Heart left ventricle (tissue), 13 donors: ENCODE results near the gene TP53I3.

ENCODE experiments used
- CTCF ChIP-seq, 12 donors: fragments of 200-600 bp; sonication (generic) in 4 of 12; IDR thresholded peaks; one replicate each; pipeline versions ENCODE4 v1.5.0 to v1.8.0; 2018 to 2022; ENCODE audit warnings: antibody characterized with exemption in 12 of 12, mild to moderate bottlenecking in 5 of 12
- POLR2A ChIP-seq, 2 donors: fragments of 450-650 bp; IDR thresholded peaks; one replicate each; pipeline ENCODE4 v1.6.1; 2017; ENCODE audit warnings: antibody characterized with exemption in 2 of 2, mild to moderate bottlenecking in 2 of 2, moderate library complexity in 2 of 2
- donor health status: ischemic (EF 13 %, LVEDD 7.1; RV severe dilation, severe dysfunction).
- donor health status: DM: no; HTN: yes; CAD: no.
- donor health status: DM: no; HTN: no; CAD: no.
- donor health status: ischemic (EF 25% LVEDD 6.9; RV normal size, moderate dysfunction).
- donor health status: ischemic (EF 25% LVEDD 5.7; RV mildly dilated, moderate dysfunction).
- donor health status: ischemic (EF 35%, LVEDD 5.7; RV mildly dilated, moderate dysfunction).
- donor health status: nonischemic (EF 11% LVEDD 7.7; RV severe dilation, severe dysfunction).
- donor health status: DM: yes; HTN: yes; CAD: no.
- donor health status: PGD.
- donor health status: ischemic (EF 29% LVEDD 5.4; RV normal size, mild dysfunction).
- donor health status: nonischemic (EF 23%, LVEDD 6.1; RV moderate dilation, normal function).

GRCh38 chr2:24132543-24132942 lies 47.9 kb upstream of the TP53I3 start:
- TF ChIP-seq CTCF (IDR thresholded peaks at IDR 0.05), result no peak
- TF ChIP-seq POLR2A (IDR thresholded peaks at IDR 0.05), result no peak
